ENCODE measurements around the gene PHKA2.

DNA sequence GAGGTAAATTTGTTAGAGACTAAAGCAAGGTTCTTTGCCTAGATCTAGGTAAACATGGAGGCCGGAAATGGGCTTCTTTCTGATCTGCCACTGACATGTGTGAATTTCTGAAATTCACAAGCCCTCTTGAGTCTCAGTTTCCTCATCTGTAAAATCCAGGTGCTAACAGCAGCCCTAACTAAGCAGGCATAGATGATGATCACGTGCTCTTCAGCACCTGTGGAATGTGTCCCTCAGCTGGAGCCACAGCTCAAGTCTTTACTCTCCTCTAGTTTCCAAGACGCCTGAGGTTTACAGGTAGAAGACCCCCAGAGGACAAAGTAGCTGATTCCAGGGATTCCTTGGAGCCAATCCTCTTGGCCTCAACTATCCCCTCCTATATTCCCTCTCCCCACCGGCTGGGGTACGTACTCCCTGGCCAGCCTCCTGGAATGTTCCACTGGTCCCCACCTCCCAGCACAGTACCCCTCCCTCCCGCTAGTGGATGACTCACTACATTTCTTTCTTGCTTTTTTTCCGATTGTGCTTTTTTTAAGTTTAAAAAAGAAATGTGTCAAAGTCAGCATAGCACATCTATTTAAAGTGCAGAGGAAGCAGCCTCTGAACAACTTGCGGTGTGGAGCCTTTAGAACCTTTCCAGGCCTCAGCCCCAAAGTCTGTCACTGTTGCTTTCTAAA is 98.4 kb downstream of the PHKA2 start:
- TF ChIP-seq, protein P1, sequence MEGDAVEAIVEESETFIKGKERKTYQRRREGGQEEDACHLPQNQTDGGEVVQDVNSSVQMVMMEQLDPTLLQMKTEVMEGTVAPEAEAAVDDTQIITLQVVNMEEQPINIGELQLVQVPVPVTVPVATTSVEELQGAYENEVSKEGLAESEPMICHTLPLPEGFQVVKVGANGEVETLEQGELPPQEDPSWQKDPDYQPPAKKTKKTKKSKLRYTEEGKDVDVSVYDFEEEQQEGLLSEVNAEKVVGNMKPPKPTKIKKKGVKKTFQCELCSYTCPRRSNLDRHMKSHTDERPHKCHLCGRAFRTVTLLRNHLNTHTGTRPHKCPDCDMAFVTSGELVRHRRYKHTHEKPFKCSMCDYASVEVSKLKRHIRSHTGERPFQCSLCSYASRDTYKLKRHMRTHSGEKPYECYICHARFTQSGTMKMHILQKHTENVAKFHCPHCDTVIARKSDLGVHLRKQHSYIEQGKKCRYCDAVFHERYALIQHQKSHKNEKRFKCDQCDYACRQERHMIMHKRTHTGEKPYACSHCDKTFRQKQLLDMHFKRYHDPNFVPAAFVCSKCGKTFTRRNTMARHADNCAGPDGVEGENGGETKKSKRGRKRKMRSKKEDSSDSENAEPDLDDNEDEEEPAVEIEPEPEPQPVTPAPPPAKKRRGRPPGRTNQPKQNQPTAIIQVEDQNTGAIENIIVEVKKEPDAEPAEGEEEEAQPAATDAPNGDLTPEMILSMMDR (conservative IDR thresholded peaks at IDR 0.05; ENCODE audit: low read depth, low read length) = no peak
- TF ChIP-seq EZH2 (IDR thresholded peaks at IDR 0.05; ENCODE audit: low read length, unreplicated experiment) (no peak), EZH2phosphoT487 (IDR thresholded peaks at IDR 0.05; ENCODE audit: borderline replicate concordance, low read length) (no peak)

Data from PC-3 (cell line).